ENCODE measurements around the gene PLA2G4A.

PLA2G4A gene

GRCh38 chr1:186793582-186793927 is 35.2 kb upstream of the PLA2G4A start:
- Histone ChIP-seq H3K4me1 (ENCODE audit: control insufficient read depth, insufficient read depth, low read depth, low read length) (no peaks in the 10 kb centered on the region), H3K27ac (ENCODE audit: low read length, poor library complexity, severe bottlenecking) (no peak overlapping the region), H3K27me3 (ENCODE audit: control insufficient read depth in 1 of 2, insufficient read depth in 1 of 2, low read length in 2 of 2) (no peaks in the 10 kb centered on the region), H3K9ac (ENCODE audit: low read length) (no peak overlapping the region), H3K23ac (ENCODE audit: low read length in 2 of 2) (no peak overlapping the region), H2BK15ac (ENCODE audit: low read depth, poor library complexity, severe bottlenecking) (no peak overlapping the region), H3K4me2 (ENCODE audit: low read length, poor library complexity, severe bottlenecking) (no peak overlapping the region), H2BK5ac (ENCODE audit: low read depth, low read length, poor library complexity, severe bottlenecking) (no peak overlapping the region), H3K79me1 (replicated peaks; ENCODE audit: low read length, poor library complexity, severe bottlenecking) (no peaks in the 10 kb centered on the region), H3K18ac (ENCODE audit: low read depth in 1 of 2, low read length in 2 of 2) (no peak overlapping the region), H3K9me3 (ENCODE audit: control insufficient read depth, low read length) (no peaks in the 10 kb centered on the region), H2BK12ac (ENCODE audit: low read length in 2 of 2) (no peak overlapping the region), H2AFZ (ENCODE audit: low read depth, low read length) (no peak overlapping the region), H3K36me3 (ENCODE audit: control insufficient read depth in 1 of 2, insufficient read depth in 2 of 2, low read depth in 1 of 2, low read length in 2 of 2) (no peaks in the 10 kb centered on the region), H3K14ac (ENCODE audit: low read length in 2 of 2) (no peak overlapping the region), H4K91ac (ENCODE audit: low read length) (no peak overlapping the region), H2BK120ac (ENCODE audit: low read depth, low read length) (no peak overlapping the region), H2AK5ac (ENCODE audit: low read length, severe bottlenecking) (no peak overlapping the region), H3K4me3 (ENCODE audit: insufficient read depth in 1 of 2, low read depth in 1 of 2, low read length in 2 of 2) (no peak overlapping the region), H4K8ac (ENCODE audit: low read length) (no peak overlapping the region), H3K4ac (ENCODE audit: low read depth in 1 of 2, low read length in 2 of 2) (no peak overlapping the region)
- peak; percentile 63 for DNase-seq
- WGBS: no CpG with 5 or more reads among the region's 1 CpG

DNA sequence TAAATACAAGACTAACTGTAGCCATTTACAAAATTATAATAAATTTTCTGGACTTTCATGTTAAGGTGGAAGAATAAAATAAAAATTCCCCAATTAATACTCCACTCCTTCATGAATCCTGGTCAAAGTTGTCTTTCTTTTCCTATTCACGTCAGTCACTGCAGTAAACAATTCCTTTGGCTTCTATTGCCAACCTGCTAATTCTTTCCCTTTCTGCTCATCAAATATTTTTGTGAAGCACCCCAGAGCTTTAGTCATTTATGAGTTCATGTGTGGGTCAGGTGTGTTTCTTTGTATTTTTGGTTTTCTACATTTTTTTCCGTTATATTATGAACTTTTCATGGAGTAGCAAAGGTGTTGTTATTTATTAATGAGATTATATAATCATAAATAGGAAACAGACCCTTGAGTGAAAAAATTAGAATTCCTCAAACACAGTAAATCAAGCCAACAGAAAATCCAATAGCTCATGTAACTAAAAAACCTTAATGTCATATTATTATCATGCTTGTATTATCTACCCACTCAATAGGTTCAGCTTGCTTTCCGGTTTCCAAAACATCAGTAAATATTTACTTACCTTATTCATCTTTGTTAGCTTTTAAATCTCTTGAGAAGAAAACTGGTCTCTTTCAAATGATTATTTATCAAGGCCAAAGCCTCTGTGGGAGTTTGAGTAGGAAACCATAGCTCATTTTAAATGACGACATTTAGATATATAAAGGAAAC is 29.6 kb upstream of the PLA2G4A start:
- 75% methylated on average over 2 of the region's 4 CpGs for WGBS

DNA sequence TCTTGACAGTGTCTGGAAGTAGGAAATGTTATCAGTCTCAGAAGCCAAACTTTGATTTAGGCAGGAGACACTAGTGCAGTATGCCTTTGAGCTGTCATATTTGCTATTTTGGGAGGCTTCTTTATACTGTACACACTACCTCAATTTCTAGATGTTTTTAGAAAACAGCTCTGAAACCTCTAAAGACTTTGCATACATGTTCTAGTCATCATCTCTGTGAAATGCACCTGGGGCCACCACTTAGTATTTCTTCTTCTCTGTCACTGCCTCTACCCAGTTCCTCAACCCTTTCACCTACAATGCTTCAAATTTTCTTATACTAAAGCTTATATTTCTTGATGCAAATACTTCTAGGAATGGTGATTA is 29.1 kb upstream of the PLA2G4A start:
- no peak overlapping the region for H3K18ac ChIP-seq (ENCODE audit: low read depth in 1 of 2, low read length in 2 of 2)
- H3K4me1 ChIP-seq (ENCODE audit: control insufficient read depth, insufficient read depth, low read depth, low read length): no peaks in the 10 kb centered on the region
- no peak overlapping the region for H2BK5ac ChIP-seq (ENCODE audit: low read depth, low read length, poor library complexity, severe bottlenecking)
- no peaks in the 10 kb centered on the region for H3K79me1 ChIP-seq (replicated peaks; ENCODE audit: low read length, poor library complexity, severe bottlenecking)
- H4K8ac ChIP-seq (ENCODE audit: low read length): no peak overlapping the region
- H2BK12ac ChIP-seq (ENCODE audit: low read length in 2 of 2): no peak overlapping the region
- no peaks in the 10 kb centered on the region for H3K27me3 ChIP-seq (ENCODE audit: control insufficient read depth in 1 of 2, insufficient read depth in 1 of 2, low read length in 2 of 2)
- no peak overlapping the region for H2BK120ac ChIP-seq (ENCODE audit: low read depth, low read length)
- H3K9me3 ChIP-seq (ENCODE audit: control insufficient read depth, low read length): no peaks in the 10 kb centered on the region
- no peak overlapping the region for H2BK15ac ChIP-seq (ENCODE audit: low read depth, poor library complexity, severe bottlenecking)
- H4K91ac ChIP-seq (ENCODE audit: low read length): no peak overlapping the region
- DNase-seq: no peak
- no peak overlapping the region for H2AK5ac ChIP-seq (ENCODE audit: low read length, severe bottlenecking)
- no peak overlapping the region for H3K4ac ChIP-seq (ENCODE audit: low read depth in 1 of 2, low read length in 2 of 2)
- no peak overlapping the region for H3K14ac ChIP-seq (ENCODE audit: low read length in 2 of 2)
- no peak overlapping the region for H2AFZ ChIP-seq (ENCODE audit: low read depth, low read length)
- H3K27ac ChIP-seq (ENCODE audit: low read length, poor library complexity, severe bottlenecking): no peak overlapping the region
- H3K4me2 ChIP-seq (ENCODE audit: low read length, poor library complexity, severe bottlenecking): no peak overlapping the region
- H3K36me3 ChIP-seq (ENCODE audit: control insufficient read depth in 1 of 2, insufficient read depth in 2 of 2, low read depth in 1 of 2, low read length in 2 of 2): no peaks in the 10 kb centered on the region
- no peak overlapping the region for H3K4me3 ChIP-seq (ENCODE audit: insufficient read depth in 1 of 2, low read depth in 1 of 2, low read length in 2 of 2)
- H3K23ac ChIP-seq (ENCODE audit: low read length in 2 of 2): no peak overlapping the region
- H3K9ac ChIP-seq (ENCODE audit: low read length): no peak overlapping the region

More for the DNA sequence above, 29.6 kb upstream of the PLA2G4A start:
- no peak overlapping the region for H3K4ac ChIP-seq (ENCODE audit: low read depth in 1 of 2, low read length in 2 of 2)
- H2BK12ac ChIP-seq (ENCODE audit: low read length in 2 of 2): no peak overlapping the region
- no peak overlapping the region for H2BK15ac ChIP-seq (ENCODE audit: low read depth, poor library complexity, severe bottlenecking)
- no peak overlapping the region for H3K14ac ChIP-seq (ENCODE audit: low read length in 2 of 2)
- no peaks in the 10 kb centered on the region for H3K9me3 ChIP-seq (ENCODE audit: control insufficient read depth, low read length)
- no peaks in the 10 kb centered on the region for H3K27me3 ChIP-seq (ENCODE audit: control insufficient read depth in 1 of 2, insufficient read depth in 1 of 2, low read length in 2 of 2)
- no peak overlapping the region for H3K4me2 ChIP-seq (ENCODE audit: low read length, poor library complexity, severe bottlenecking)
- H3K79me1 ChIP-seq (replicated peaks; ENCODE audit: low read length, poor library complexity, severe bottlenecking): no peaks in the 10 kb centered on the region
- no peak for DNase-seq
- H3K23ac ChIP-seq (ENCODE audit: low read length in 2 of 2): no peak overlapping the region
- H3K9ac ChIP-seq (ENCODE audit: low read length): no peak overlapping the region
- H4K8ac ChIP-seq (ENCODE audit: low read length): no peak overlapping the region
- H2BK5ac ChIP-seq (ENCODE audit: low read depth, low read length, poor library complexity, severe bottlenecking): no peak overlapping the region
- no peak overlapping the region for H3K4me3 ChIP-seq (ENCODE audit: insufficient read depth in 1 of 2, low read depth in 1 of 2, low read length in 2 of 2)
- H3K27ac ChIP-seq (ENCODE audit: low read length, poor library complexity, severe bottlenecking): no peak overlapping the region
- no peak overlapping the region for H4K91ac ChIP-seq (ENCODE audit: low read length)
- no peak overlapping the region for H2AK5ac ChIP-seq (ENCODE audit: low read length, severe bottlenecking)
- no peak overlapping the region for H2BK120ac ChIP-seq (ENCODE audit: low read depth, low read length)
- H3K36me3 ChIP-seq (ENCODE audit: control insufficient read depth in 1 of 2, insufficient read depth in 2 of 2, low read depth in 1 of 2, low read length in 2 of 2): no peaks in the 10 kb centered on the region
- no peak overlapping the region for H2AFZ ChIP-seq (ENCODE audit: low read depth, low read length)
- no peaks in the 10 kb centered on the region for H3K4me1 ChIP-seq (ENCODE audit: control insufficient read depth, insufficient read depth, low read depth, low read length)
- no peak overlapping the region for H3K18ac ChIP-seq (ENCODE audit: low read depth in 1 of 2, low read length in 2 of 2)

DNA sequence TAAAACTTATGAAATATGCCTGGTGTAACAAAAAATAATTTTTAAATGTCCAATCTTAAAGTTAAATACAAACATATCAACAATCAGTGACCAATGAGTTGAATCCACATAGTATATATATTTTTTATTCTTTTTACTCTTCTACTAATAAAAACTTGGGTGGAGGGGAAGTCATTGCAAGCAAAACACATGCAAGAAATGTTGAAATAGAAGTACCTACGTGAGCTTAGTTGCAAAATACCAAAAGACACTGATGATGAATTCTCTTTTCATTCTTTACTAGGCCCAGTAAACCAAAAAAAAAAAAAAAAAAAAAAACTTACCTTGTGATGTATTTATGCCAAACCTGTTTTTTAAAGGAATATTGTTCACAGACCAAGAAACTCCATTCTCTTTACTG is 26.4 kb upstream of the PLA2G4A start:
- Histone ChIP-seq H2BK15ac (ENCODE audit: low read depth, poor library complexity, severe bottlenecking) (no peak overlapping the region), H2BK12ac (ENCODE audit: low read length in 2 of 2) (no peak overlapping the region), H3K18ac (ENCODE audit: low read depth in 1 of 2, low read length in 2 of 2) (no peak overlapping the region), H2AFZ (ENCODE audit: low read depth, low read length) (no peak overlapping the region), H3K4ac (ENCODE audit: low read depth in 1 of 2, low read length in 2 of 2) (no peak overlapping the region), H2AK5ac (ENCODE audit: low read length, severe bottlenecking) (no peak overlapping the region), H4K8ac (ENCODE audit: low read length) (no peak overlapping the region), H3K36me3 (ENCODE audit: control insufficient read depth in 1 of 2, insufficient read depth in 2 of 2, low read depth in 1 of 2, low read length in 2 of 2) (no peaks in the 10 kb centered on the region), H3K14ac (ENCODE audit: low read length in 2 of 2) (no peak overlapping the region), H3K23ac (ENCODE audit: low read length in 2 of 2) (no peak overlapping the region), H3K4me2 (ENCODE audit: low read length, poor library complexity, severe bottlenecking) (no peak overlapping the region), H3K27ac (ENCODE audit: low read length, poor library complexity, severe bottlenecking) (no peak overlapping the region), H3K79me1 (replicated peaks; ENCODE audit: low read length, poor library complexity, severe bottlenecking) (no peaks in the 10 kb centered on the region), H3K27me3 (ENCODE audit: control insufficient read depth in 1 of 2, insufficient read depth in 1 of 2, low read length in 2 of 2) (no peaks in the 10 kb centered on the region), H3K4me1 (ENCODE audit: control insufficient read depth, insufficient read depth, low read depth, low read length) (no peaks in the 10 kb centered on the region), H3K9ac (ENCODE audit: low read length) (no peak overlapping the region), H2BK120ac (ENCODE audit: low read depth, low read length) (no peak overlapping the region), H4K91ac (ENCODE audit: low read length) (no peak overlapping the region), H3K4me3 (ENCODE audit: insufficient read depth in 1 of 2, low read depth in 1 of 2, low read length in 2 of 2) (no peak overlapping the region), H3K9me3 (ENCODE audit: control insufficient read depth, low read length) (no peaks in the 10 kb centered on the region), H2BK5ac (ENCODE audit: low read depth, low read length, poor library complexity, severe bottlenecking) (no peak overlapping the region)
- WGBS: no CpG with 5 or more reads among the region's 1 CpG
- DNase-seq: no peak

All from mesenchymal stem cell (in vitro differentiated cells and primary cell).